Coronary artery (tissue), 2 donors: Measurements from ENCODE around the gene TMEM231.

Source experiments
- DNase-seq: peaks from one replicate; pipeline ENCODE4 v3.0.0-alpha.2; 2017; ENCODE audit warnings: low spot score
- H3K27ac ChIP-seq, 2 donors: fragments of 200-600 bp; sonication (generic); one replicate each; pipeline ENCODE4 v1.5.1; 2016 to 2019
- H3K4me3 ChIP-seq: fragments of 200-600 bp; sonication (generic); 2 replicates; pipeline ENCODE4 v1.5.1; 2016; ENCODE audit warnings: mild to moderate bottlenecking, moderate library complexity
- CTCF ChIP-seq: fragments of 200-600 bp; sonication (generic); IDR thresholded peaks from one replicate; pipeline ENCODE4 v1.5.1; 2019; ENCODE audit warnings: antibody characterized with exemption

The TMEM231 gene

GRCh38 chr16:75566040-75566757, 10.1 kb upstream of the TMEM231 start, which contains the start of gene GABARAPL2:
GABARAPL2 (plus strand) TSS chr16:75566379; CDS start chr16:75566487, 108 bp downstream.
- Histone ChIP-seq H3K27ac (peak within 1 kb of the TSS; percentile 75 to 80), H3K4me3 (peak within 1 kb of the TSS; percentile 91)
- peak; percentile 87 for DNase-seq
- no peak for TF ChIP-seq CTCF

- Histone ChIP-seq H3K27ac (peak overlapping the region; percentile 75 to 80), H3K4me3 (peak overlapping the region; percentile 91)
- no peak for DNase-seq
- TF ChIP-seq CTCF = no peak
These were observed 9.6 kb upstream of the TMEM231 start for GRCh38 chr16:75565640-75566039.

- TF ChIP-seq CTCF = no peak
- no peak for DNase-seq
- no peak overlapping the region for H3K27ac ChIP-seq
- no peak overlapping the region for H3K4me3 ChIP-seq
These were observed 3.7 kb upstream of the TMEM231 start for GRCh38 chr16:75559564-75560372.

GRCh38 chr16:75558846-75559401, 2.9 kb upstream of the TMEM231 start:
- DNase-seq = no peak

GRCh38 chr16:75556431-75556950, 439 bp upstream of the TMEM231 start:
- no peak for DNase-seq
- Histone ChIP-seq H3K27ac (peak overlapping the region; percentile 65 to 84), H3K4me3 (peak overlapping the region; percentile 85)
- no peak for TF ChIP-seq CTCF

More at GRCh38 chr16:75558846-75559401, 2.9 kb upstream of the TMEM231 start:
- no peak for TF ChIP-seq CTCF
- H3K27ac ChIP-seq = no peak overlapping the region
- no peak overlapping the region for H3K4me3 ChIP-seq

GRCh38 chr16:75555213-75555706, 792 bp downstream of the TMEM231 start:
- DNase-seq = peak; percentile 85
- H3K27ac ChIP-seq = peak overlapping the region; percentile 64 to 84
- H3K4me3 ChIP-seq = peak overlapping the region; percentile 85
- TF ChIP-seq CTCF = no peak
